Measurements from ENCODE around the gene SNRNP25.

SNRNP25 gene

DNA sequence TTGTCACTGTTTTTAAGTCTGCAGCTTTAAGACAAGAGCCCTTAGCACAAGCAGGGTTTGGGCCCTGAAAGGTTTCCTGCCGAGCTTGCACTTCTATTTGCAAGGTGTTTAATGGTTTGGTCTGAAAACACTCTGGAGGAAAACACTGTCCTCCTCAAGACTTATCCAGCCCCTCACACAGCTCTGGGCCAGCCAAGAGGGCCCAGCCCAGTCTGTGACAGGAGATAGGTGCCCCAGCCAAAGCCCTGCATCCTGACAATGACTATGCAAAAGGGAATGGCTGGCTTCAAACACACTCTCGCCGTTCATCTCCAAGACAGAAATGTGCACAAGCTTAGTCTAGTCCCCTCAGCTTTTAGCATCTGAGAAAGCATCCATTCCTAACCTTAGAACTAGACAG lies 51.3 kb downstream of the SNRNP25 start:
- no peak for DNase-seq

DNA sequence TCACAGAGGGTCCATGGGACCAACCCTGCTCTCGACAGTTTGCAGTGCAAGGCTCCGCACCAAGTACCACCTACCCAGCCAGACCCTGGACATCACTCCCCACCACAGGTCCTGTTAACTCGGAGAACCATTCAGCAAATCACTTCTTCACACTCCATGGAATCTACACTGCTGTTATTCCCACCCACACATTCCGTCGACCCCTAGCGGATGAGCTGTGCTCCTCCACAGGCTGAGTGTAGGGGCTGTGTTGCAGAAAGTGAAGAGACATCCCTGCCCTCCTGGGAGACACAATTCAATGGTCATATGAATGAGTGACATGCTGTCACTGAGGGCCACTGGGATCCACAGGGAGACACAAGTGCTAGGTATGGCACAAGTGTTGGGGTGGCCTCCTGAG lies 51.9 kb downstream of the SNRNP25 start:
- DNase-seq, result no peak

- DNase-seq, result peak; percentile 67
Observed at GRCh38 chr16:106623-107324, 53.1 kb downstream of the SNRNP25 start.

All from NCI-H2029 treated with DMSO at 0.1 percent for 48 hours (cell line).